ENCODE data around the gene CAMTA1. TPM values are rescaled to one million over a fixed set of nuclear protein-coding genes. Genes with fewer than 3 reads are reported as not detected.

Gene CAMTA1
- total RNA-seq, 2 experiments from 2014 or later, result 45.5 to 45.6 TPM

DNA sequence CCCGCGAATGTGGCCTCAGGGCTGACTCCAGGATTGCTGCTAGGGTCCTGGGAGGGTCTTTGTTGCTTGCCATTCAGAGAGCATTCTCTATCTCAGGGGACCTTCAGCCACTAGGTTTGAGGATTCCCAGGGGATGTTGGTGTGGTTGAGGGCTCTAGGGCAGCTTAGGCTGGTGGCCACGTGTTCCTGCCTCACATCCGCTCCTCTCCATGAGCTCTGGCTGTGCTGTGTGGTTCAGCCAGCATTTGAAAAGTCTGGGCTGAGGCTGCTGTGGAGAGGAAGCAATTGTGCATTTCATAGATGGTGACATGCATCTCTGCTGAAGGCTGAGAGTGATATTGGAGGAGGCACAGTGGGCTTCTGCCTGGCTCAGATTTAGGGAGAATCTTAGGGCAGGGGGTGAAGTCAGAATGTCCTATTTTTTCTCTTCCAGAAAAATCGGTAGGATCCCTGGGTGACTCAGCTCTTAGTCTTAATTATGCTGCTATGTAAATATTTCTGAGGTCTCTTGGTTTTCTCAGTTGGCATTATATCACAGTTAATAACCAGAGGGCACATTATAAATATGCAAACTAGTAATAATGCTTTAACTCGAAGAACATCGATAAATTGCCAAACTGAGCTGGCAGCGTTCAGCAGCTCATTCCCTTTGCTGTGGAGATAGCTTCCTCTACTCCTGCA lies 182.3 kb downstream of the CAMTA1 start:
- Mint-ChIP-seq H3K27me3 (peaks cover 28% of the 10 kb centered on the region), H3K36me3 (no peaks in the 10 kb centered on the region), H3K9me3 (no peaks in the 10 kb centered on the region), H3K4me3 (no peak overlapping the region), H3K27ac (no peak overlapping the region), H3K4me1 (peaks cover 32% of the 10 kb centered on the region)
- DNase-seq (no peak), ATAC-seq (ENCODE audit: low read depth) (no peak)
- POLR2A ChIA-PET, result no interaction called here

DNA sequence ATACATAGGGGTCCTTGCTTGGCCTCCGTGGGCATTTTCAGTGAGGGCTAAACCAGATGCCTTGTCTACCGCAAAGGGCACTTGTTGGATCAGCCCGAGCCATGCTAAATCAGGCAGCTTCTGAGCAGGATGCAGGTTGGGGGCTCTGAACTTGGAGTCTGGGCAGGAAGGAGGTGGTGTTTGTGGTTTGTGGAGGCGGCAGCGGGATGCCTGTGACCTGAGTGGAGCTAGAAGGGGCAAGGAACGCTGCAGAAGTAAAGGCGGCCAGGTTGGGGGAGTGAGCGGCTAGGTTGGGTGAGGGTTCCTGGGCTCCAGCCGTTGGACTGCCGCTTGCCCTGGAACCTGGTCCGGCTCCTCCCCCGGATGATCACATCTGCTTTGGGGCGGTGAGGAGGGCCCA lies 183.9 kb downstream of the CAMTA1 start:
- H3K27me3 Mint-ChIP-seq, result peaks cover 28% of the 10 kb centered on the region
- POLR2A ChIA-PET, result no interaction called here
- peaks cover 23% of the 10 kb centered on the region for H3K4me1 Mint-ChIP-seq
- peak overlapping the region; percentile 58 for H3K27ac Mint-ChIP-seq
- no peaks in the 10 kb centered on the region for H3K9me3 Mint-ChIP-seq
- DNase-seq (peak; percentile 50), ATAC-seq (ENCODE audit: low read depth) (peak; percentile 68)
- H3K36me3 Mint-ChIP-seq, result no peaks in the 10 kb centered on the region
- peak overlapping the region; percentile 28 for H3K4me3 Mint-ChIP-seq

GRCh38 chr1:6969762-6970161 lies 184.5 kb downstream of the CAMTA1 start:
- Mint-ChIP-seq H3K4me1 (peaks cover 23% of the 10 kb centered on the region), H3K36me3 (no peaks in the 10 kb centered on the region), H3K4me3 (no peak overlapping the region), H3K27me3 (peaks cover 28% of the 10 kb centered on the region), H3K9me3 (no peaks in the 10 kb centered on the region), H3K27ac (no peak overlapping the region)
- POLR2A ChIA-PET, result no interaction called here
- no peak for ATAC-seq (ENCODE audit: low read depth)
- DNase-seq, result no peak

- DNase-seq, result no peak
- H3K9me3 Mint-ChIP-seq, result no peaks in the 10 kb centered on the region
- H3K4me3 Mint-ChIP-seq, result no peak overlapping the region
- H3K4me1 Mint-ChIP-seq, result peaks cover 23% of the 10 kb centered on the region
- H3K27ac Mint-ChIP-seq, result no peak overlapping the region
- no peaks in the 10 kb centered on the region for H3K36me3 Mint-ChIP-seq
- no peak for ATAC-seq (ENCODE audit: low read depth)
- POLR2A ChIA-PET, result no interaction called here
- H3K27me3 Mint-ChIP-seq, result peaks cover 33% of the 10 kb centered on the region
These were observed 185.0 kb downstream of the CAMTA1 start for GRCh38 chr1:6970221-6970620.

GRCh38 chr1:6971048-6971447 lies 185.8 kb downstream of the CAMTA1 start:
- no peaks in the 10 kb centered on the region for H3K36me3 Mint-ChIP-seq
- no peak overlapping the region for H3K27ac Mint-ChIP-seq
- POLR2A ChIA-PET, result no interaction called here
- DNase-seq (no peak), ATAC-seq (ENCODE audit: low read depth) (no peak)
- H3K27me3 Mint-ChIP-seq, result peaks cover 31% of the 10 kb centered on the region
- peaks cover 26% of the 10 kb centered on the region for H3K4me1 Mint-ChIP-seq
- no peak overlapping the region for H3K4me3 Mint-ChIP-seq
- no peaks in the 10 kb centered on the region for H3K9me3 Mint-ChIP-seq

GRCh38 chr1:6971699-6972098 lies 186.4 kb downstream of the CAMTA1 start:
- no peak overlapping the region for H3K27ac Mint-ChIP-seq
- H3K4me3 Mint-ChIP-seq, result no peak overlapping the region
- H3K27me3 Mint-ChIP-seq, result peaks cover 26% of the 10 kb centered on the region
- H3K4me1 Mint-ChIP-seq, result peaks cover 26% of the 10 kb centered on the region
- DNase-seq, result no peak
- ATAC-seq (ENCODE audit: low read depth), result no peak
- H3K9me3 Mint-ChIP-seq, result no peaks in the 10 kb centered on the region
- POLR2A ChIA-PET, result no interaction called here
- H3K36me3 Mint-ChIP-seq, result no peaks in the 10 kb centered on the region

- no peaks in the 10 kb centered on the region for H3K9me3 Mint-ChIP-seq
- peaks cover 22% of the 10 kb centered on the region for H3K27me3 Mint-ChIP-seq
- ATAC-seq (ENCODE audit: low read depth) (no peak), DNase-seq (no peak)
- POLR2A ChIA-PET, result no interaction called here
- H3K4me1 Mint-ChIP-seq, result peaks cover 24% of the 10 kb centered on the region
- H3K27ac Mint-ChIP-seq, result no peak overlapping the region
- no peak overlapping the region for H3K4me3 Mint-ChIP-seq
- no peaks in the 10 kb centered on the region for H3K36me3 Mint-ChIP-seq
These were observed 187.1 kb downstream of the CAMTA1 start for GRCh38 chr1:6972399-6972798.

DNA sequence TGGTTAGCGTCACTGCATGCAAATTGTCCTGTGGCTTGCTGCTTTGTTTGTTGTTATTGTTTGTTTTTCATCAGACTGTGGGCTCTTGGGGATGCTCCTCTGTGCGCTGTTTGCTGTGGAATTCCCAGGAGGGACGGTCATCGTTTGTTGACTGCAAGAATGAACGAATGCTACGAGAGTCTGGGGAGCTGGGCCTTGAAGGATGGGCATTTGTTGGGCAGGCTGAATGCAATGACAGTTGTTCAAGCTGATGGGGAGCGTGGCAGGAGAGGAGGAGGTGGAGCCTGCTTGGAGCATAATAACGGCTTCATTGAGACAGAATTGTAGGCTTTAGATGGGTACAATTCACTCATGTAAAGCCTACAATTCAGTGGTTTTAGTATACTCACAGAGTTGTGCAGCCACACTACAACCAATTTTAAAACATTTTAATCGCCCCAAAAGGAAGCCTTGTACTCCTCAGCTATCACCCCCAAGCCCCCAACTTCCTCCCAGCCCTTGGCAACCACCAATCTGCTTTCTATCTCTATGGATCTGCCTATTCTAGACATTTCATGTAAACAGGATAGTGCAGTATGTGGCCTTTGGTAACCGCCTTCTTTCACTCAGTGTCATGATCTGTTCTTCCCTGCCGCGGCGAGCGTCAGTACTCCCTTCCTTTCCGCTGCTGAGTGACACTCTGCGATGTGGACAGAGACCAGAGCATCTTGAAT lies 190.2 kb downstream of the CAMTA1 start:
- POLR2A ChIA-PET, result no interaction called here
- no peak overlapping the region for H3K4me3 Mint-ChIP-seq
- DNase-seq (no peak), ATAC-seq (ENCODE audit: low read depth) (no peak)
- H3K4me1 Mint-ChIP-seq, result peaks cover 3% of the 10 kb centered on the region
- no peaks in the 10 kb centered on the region for H3K9me3 Mint-ChIP-seq
- H3K27me3 Mint-ChIP-seq, result peaks cover 11% of the 10 kb centered on the region
- H3K27ac Mint-ChIP-seq, result no peak overlapping the region
- no peaks in the 10 kb centered on the region for H3K36me3 Mint-ChIP-seq

- ATAC-seq (ENCODE audit: low read depth) (no peak), DNase-seq (no peak)
- Mint-ChIP-seq H3K36me3 (no peaks in the 10 kb centered on the region), H3K9me3 (no peaks in the 10 kb centered on the region), H3K27ac (no peak overlapping the region), H3K4me1 (peaks cover 3% of the 10 kb centered on the region), H3K27me3 (peaks cover 11% of the 10 kb centered on the region), H3K4me3 (no peak overlapping the region)
- POLR2A ChIA-PET, result no interaction called here
These were observed 190.8 kb downstream of the CAMTA1 start for GRCh38 chr1:6976044-6976375.

DNA sequence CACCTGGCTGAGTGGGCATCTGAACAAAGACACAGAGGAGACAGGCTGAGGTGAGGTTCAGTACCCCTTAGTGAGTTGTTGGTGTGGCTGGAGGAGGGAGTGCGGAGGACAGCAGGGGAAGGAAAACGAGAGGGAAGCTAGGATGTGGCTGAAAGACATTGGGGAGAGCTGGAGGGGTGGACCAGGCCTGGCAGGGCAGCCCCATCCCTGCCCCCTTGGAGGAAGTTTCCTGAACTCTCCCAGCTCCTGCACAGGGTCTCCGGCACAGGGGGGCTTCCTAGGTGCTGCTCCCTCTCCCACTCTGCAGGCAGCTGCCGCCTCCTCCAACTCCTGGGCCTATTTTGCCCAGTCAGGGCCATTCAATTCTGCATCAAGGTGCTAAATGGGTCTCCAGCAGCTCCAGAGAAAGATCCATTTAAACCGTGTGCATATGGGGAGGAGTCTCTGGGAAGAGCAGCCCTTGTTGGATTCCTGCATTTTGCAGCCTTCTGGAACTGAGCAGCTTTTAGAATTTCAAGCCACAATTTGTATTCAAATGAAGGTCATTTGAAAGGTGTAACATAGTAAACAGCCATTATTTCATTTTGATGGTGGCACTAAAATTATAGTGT lies 193.9 kb downstream of the CAMTA1 start:
- no peaks in the 10 kb centered on the region for H3K36me3 Mint-ChIP-seq
- DNase-seq (no peak), ATAC-seq (ENCODE audit: low read depth) (no peak)
- no peaks in the 10 kb centered on the region for H3K9me3 Mint-ChIP-seq
- POLR2A ChIA-PET, result no interaction called here
- no peak overlapping the region for H3K27ac Mint-ChIP-seq
- H3K27me3 Mint-ChIP-seq, result peaks cover 5% of the 10 kb centered on the region
- H3K4me3 Mint-ChIP-seq, result no peak overlapping the region
- H3K4me1 Mint-ChIP-seq, result peaks cover 3% of the 10 kb centered on the region

GRCh38 chr1:6981595-6981994 lies 196.3 kb downstream of the CAMTA1 start:
- no peak for DNase-seq
- Mint-ChIP-seq H3K27me3 (no peaks in the 10 kb centered on the region), H3K4me3 (no peak overlapping the region), H3K4me1 (no peaks in the 10 kb centered on the region), H3K9me3 (no peaks in the 10 kb centered on the region), H3K27ac (no peak overlapping the region), H3K36me3 (no peaks in the 10 kb centered on the region)
- ATAC-seq (ENCODE audit: low read depth), result no peak
- POLR2A ChIA-PET, result no interaction called here

GRCh38 chr1:6982443-6982842 lies 197.2 kb downstream of the CAMTA1 start:
- Mint-ChIP-seq H3K27ac (no peak overlapping the region), H3K36me3 (no peaks in the 10 kb centered on the region), H3K4me3 (no peak overlapping the region), H3K4me1 (no peaks in the 10 kb centered on the region), H3K9me3 (no peaks in the 10 kb centered on the region), H3K27me3 (no peaks in the 10 kb centered on the region)
- POLR2A ChIA-PET, result no interaction called here
- ATAC-seq (ENCODE audit: low read depth) (no peak), DNase-seq (no peak)

DNA sequence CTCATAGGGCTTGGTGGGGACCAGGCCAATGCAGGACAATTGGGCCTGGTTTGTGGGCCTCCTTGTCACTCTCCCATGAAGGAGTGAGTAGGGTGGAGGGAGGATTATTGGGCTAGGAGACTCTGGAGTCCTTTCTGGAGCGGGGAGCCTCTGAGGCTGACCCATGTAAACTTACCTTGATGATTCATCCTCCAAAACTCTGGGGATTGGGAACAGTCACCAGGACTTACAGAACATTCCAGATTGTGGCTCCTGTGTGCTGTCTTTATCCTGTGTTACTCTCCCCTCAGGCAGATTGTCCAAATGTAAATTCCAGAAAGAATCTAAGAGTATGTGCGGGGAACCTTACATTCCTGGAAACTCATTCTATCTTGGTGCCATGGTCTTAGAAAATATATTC lies 197.6 kb downstream of the CAMTA1 start:
- no peak overlapping the region for H3K27ac Mint-ChIP-seq
- no peak overlapping the region for H3K4me3 Mint-ChIP-seq
- POLR2A ChIA-PET, result no interaction called here
- no peaks in the 10 kb centered on the region for H3K27me3 Mint-ChIP-seq
- H3K36me3 Mint-ChIP-seq, result no peaks in the 10 kb centered on the region
- no peak for ATAC-seq (ENCODE audit: low read depth)
- no peak for DNase-seq
- no peaks in the 10 kb centered on the region for H3K4me1 Mint-ChIP-seq
- H3K9me3 Mint-ChIP-seq, result no peaks in the 10 kb centered on the region

- Mint-ChIP-seq H3K9me3 (no peaks in the 10 kb centered on the region), H3K4me1 (no peaks in the 10 kb centered on the region), H3K27me3 (peaks cover 4% of the 10 kb centered on the region), H3K4me3 (no peak overlapping the region), H3K27ac (no peak overlapping the region), H3K36me3 (no peaks in the 10 kb centered on the region)
- ATAC-seq (ENCODE audit: low read depth) (no peak), DNase-seq (no peak)
- POLR2A ChIA-PET, result no interaction called here
These were observed 199.3 kb downstream of the CAMTA1 start for GRCh38 chr1:6984536-6984935.
